ENCODE data around the gene EXOC6B.

DNA sequence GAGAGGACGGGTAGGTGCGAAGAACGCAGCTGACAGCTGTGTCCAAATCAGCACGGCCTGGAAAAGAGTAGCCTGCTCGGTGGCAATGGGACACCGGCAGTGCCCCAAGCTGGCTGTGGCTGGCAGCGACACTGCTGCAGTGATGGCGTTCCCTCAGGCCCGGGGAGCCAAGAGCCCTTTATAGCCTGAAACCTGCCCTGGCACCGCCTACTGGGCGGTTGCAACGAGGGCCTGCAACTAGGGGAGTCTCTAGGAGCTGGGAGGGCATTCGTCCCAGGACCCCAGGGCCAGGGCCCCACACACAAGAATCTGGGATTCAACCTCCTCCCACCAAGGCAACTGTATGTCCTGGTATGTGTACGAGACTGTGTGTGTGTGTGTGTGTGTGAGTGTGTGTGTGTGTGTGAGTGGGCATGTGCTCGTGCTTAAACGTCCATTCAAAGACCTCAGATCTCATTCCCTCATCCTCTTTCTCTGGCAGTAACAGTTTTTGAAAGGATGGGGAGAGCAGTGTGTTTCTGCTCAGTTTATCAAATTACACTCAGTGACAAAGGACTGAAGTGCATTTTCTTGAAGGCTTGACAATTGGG is 671.4 kb downstream of the EXOC6B start:
- TF ChIP-seq POLR2A (IDR thresholded peaks at IDR 0.05; ENCODE audit: low read depth, low read length): no peak
- no peak for TF ChIP-seq TAF1 (IDR thresholded peaks at IDR 0.05; ENCODE audit: low read depth, low read length)
- TF ChIP-seq POLR2AphosphoS5 (IDR thresholded peaks at IDR 0.05; ENCODE audit: low read depth, low read length): no peak
- no peak for TF ChIP-seq POU2F2 (IDR thresholded peaks at IDR 0.05; ENCODE audit: low read depth, low read length)
- no peak for TF ChIP-seq SPI1 (IDR thresholded peaks at IDR 0.05; ENCODE audit: low read depth, low read length)

Measured in GM12891 (cell line).